ENCODE data around the gene GSE1.

Gene GSE1
- total RNA-seq: 12.2 to 15.1 reads per million in 2 donors

DNA sequence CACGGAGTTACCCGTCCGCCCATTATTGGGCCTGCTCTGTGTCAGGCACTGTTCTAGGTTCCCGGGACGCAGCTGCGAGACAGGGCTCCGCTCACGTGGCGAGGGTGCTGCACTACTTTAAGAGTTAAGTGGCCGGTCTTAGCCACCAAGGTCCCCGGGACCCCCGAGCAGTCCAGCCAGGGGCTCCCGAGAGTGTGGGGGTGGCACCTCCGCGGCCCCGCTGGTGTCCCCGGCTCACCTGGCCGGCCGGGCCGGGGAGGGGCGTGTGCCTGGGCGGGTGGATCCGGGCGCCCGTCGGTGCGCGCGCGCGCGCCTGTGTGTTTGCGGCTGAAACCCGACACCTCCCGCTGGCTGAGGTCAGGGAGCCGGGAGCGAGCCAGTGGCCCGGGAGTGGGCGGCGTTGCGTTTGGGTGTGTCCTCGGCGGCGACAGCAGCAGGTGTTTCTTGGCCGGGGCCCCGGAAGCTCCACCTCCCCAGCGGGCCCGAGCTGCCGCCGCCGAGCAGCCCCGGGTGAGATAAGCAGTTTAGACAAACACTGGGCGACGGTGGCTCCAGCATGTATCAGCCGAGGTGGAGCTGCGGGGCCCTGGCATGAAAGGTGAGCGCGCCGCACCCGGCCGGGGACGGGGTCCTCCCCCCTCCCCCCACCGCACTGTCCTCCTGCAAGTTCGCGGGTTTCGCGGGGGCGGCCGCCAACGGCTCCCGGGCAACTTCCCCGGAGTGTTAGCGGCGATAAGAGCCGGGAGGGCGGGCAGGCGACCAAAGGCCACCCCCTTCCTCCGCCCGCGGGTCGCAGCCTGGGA, at the start of gene GSE1:
Gene GSE1, plus strand, starts transcription at position 522 of the 803 bp plus-strand sequence. Its CDS starts 70 bp downstream, at position 592.
- peak; percentile 25 to 78 (median 30) for DNase-seq

GRCh38 chr16:85563515-85564276, 49.4 kb upstream of the GSE1 start:
- no peak for DNase-seq

DNA sequence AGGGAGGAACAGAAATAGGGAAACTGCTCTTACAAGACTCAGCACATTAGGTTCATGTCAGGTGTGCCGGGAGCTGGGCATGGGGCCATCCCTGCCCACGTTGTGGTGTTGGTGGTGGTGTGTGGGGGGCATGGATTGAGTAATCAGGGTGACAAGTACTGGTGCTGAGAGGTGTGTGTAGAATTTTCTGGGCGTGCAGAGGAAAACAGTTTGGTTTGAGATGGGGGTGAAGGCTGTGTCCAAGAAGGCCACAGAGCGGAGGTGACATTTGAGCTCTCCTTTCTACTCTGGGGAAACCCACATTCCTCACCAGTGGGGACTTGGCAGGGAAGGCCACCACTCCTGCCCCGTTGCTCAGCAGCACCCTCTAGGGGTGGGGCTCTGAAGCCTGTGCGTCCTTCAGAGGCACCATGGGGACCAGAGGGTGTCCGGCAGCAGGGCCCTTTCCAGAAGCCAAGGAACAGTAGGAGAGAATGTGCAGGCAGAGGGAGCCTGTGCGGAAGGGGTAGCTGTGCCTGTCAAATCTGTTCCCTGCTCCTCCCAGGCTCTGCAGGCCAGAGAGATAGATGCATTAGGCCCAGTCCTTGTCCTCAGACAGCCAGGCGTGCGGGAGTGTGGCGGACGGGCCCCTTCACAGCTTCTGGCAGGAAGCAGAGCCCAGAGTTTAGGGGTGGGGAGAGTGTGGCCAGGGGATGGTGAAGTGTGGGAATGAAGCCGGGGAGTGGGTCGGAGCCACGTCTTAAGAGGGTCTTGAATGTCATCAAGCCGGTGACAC, 48.7 kb upstream of the GSE1 start:
- DNase-seq: peak in 2 of 5 experiments; percentile 28 to 35

DNA sequence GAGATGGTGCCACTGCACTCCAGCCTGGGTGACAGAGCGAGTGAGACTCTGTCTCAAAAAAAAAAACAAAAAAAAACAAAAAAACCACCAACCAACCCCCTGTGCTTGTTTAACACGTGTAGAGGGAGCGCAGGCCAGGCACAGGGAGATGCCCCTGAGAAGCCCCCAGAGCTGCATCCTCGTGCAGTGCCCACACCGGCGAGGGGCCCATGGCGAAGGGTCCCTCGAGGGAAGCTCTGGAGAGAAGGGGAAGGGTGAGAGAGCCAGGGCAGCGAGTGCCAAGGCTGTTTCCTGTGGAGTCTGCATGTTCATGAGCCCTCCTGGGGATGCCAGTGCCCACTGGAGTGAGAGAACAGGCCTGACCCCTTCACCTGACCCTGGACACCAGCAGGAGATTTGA, 47.8 kb upstream of the GSE1 start:
- no peak for DNase-seq

- DNase-seq: no peak
Measured at GRCh38 chr16:85565801-85566526, 47.2 kb upstream of the GSE1 start.

DNA sequence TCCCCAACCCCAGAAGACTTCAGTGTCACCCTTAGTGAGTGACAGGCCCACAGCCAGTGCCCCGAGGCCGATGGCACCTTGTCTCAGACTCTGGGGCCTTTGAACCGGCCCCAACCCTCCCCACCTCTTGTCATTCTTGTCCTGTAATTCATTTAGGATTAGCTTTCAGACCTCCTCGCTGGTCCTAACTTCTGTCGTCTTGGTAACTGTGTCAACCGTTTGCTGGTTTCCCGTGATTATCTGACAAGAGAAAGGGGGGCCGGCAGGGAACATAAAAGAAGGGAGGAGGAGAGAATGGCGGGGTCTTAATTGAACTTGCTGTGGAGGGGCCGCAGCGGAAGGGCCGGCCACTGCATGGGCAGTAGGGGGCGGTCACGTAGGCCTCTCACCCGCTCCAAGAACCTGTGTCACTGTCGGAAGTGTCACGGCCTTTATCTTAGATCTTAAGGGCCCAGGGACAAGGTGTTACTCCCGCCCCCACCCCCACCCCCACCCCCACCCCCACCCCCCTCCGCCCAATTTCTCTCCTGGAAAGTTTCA, 46.5 kb upstream of the GSE1 start:
- no peak for DNase-seq

DNA sequence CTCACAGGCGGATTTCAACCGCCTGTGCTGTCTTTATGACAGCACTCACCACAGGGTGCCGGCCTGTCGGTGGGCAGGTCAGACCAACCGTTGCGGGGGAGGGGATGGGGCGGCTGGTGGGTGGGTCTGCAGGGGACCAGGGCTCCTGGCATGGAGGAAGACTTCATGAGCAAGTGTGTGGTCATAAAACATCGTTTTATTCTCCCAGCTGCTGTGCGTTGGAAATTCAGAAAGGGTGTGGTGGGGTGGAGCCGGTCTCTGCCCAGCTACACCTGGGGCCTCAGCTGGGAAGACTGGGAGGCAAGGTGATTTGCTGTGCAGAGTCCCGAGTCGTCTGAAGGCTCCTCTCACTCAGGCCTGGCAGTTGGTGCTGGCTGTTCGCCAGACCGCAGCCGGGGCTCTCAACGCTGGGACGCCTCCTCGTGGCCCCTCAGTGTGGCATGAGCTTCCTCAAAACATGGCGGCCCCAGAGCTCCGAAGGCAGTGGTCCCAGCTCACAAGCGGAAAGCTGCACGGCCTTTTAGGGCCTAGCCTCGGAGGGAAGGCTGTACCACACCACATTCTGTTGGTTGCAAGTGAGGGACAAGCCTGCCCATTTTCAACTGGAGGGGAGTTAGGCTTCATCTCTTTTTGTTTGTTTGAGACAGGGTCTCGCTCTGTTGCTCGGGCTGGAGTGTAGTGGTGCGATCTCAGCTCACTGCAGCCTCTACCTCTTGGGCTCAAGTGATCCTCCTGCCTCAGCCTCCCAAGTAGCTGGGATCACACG, 45.8 kb upstream of the GSE1 start:
- DNase-seq: no peak

GRCh38 chr16:85567935-85568334, 45.2 kb upstream of the GSE1 start:
- no peak for DNase-seq

GRCh38 chr16:85568519-85568918, 44.6 kb upstream of the GSE1 start:
- no peak for DNase-seq

DNA sequence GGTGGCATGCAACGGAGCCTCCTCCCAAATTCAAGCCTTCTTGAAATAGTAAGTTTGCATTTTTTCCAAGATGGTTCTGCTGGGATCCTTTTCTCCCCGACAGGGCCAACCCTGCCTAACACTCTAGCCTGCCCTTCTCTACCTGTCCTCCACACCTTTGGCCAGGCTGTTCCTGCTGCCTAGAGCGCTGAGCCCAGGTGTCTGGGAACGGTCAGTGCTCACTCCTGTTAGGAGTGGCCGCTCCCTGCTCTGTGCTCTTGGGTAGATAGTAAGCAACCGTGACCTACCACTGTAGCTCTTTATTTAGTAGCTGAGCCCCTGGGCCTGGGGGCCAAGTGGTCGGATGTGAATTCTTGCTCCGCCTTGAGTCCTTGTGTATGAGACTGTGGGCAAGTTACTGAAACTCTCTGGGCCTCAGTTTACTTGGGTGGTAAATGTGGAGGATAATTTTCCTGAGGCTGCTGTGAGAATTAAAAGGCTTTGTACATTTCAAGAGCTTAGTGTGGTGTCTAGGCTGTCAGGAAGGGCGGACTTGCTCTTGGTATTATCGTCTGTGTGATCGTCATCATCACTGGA, 44.0 kb upstream of the GSE1 start:
- no peak for DNase-seq

DNA sequence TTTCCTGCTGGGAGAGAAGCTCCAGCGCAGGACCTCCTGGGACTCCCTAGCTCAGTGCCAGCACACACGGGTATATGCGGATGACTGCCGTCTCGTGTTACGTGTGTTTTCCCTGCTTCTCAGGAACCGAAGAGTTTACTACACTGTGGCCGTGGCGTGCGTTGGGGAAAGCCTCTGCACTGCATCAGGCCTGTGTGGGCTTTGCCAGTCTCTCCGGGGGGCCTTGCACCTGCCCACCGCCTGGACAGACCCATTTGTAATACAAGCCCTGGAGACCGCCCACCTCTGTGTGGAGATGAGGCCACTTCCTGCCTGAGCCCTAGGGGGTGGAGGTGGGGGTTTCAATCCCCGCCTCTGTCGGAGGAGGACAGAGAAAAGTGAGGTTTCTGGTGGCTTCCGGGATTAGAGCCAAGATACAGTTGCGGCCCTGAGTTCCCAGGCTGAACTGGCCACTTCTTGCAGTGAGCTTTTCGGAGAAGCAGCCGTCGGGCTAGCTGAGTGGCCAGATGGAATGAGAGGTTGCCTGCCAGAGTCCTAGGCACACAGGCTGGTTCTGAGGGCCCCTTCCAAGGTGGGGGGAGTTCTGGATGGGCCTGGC, 43.4 kb upstream of the GSE1 start:
- peak in 2 of 5 experiments; percentile 31 to 60 for DNase-seq

GRCh38 chr16:85570213-85570734, 42.8 kb upstream of the GSE1 start:
- DNase-seq: peak in 1 of 5 experiments; percentile 36

- peak in 2 of 5 experiments; percentile 11 to 79 for DNase-seq
Measured at GRCh38 chr16:85570735-85571562, 42.2 kb upstream of the GSE1 start.

GRCh38 chr16:85571563-85571812, 41.6 kb upstream of the GSE1 start:
- no peak for DNase-seq

GRCh38 chr16:85571813-85572619, 41.1 kb upstream of the GSE1 start:
- peak in 1 of 5 experiments; percentile 38 for DNase-seq

- DNase-seq: no peak
Measured at GRCh38 chr16:85573045-85573695, 40.0 kb upstream of the GSE1 start.

- DNase-seq: no peak
Measured at GRCh38 chr16:85573696-85574641, 39.2 kb upstream of the GSE1 start.

All from T-helper 2 cell (primary cell).